HG02678 (cell line): Measurements from ENCODE around the gene DENND4A.
A peak's percentile ranks its signal among the peaks of the same experiment; 100 is the strongest.

ENCODE experiments used
- ATAC-seq: cut with Tn5 transposase; IDR thresholded peaks from one replicate; pipeline ENCODE4 v1.9.1; 2021; ENCODE audit warnings: mild to moderate bottlenecking, moderate library complexity; ENCODE audit not compliant: unreplicated experiment

Gene DENND4A

DNA sequence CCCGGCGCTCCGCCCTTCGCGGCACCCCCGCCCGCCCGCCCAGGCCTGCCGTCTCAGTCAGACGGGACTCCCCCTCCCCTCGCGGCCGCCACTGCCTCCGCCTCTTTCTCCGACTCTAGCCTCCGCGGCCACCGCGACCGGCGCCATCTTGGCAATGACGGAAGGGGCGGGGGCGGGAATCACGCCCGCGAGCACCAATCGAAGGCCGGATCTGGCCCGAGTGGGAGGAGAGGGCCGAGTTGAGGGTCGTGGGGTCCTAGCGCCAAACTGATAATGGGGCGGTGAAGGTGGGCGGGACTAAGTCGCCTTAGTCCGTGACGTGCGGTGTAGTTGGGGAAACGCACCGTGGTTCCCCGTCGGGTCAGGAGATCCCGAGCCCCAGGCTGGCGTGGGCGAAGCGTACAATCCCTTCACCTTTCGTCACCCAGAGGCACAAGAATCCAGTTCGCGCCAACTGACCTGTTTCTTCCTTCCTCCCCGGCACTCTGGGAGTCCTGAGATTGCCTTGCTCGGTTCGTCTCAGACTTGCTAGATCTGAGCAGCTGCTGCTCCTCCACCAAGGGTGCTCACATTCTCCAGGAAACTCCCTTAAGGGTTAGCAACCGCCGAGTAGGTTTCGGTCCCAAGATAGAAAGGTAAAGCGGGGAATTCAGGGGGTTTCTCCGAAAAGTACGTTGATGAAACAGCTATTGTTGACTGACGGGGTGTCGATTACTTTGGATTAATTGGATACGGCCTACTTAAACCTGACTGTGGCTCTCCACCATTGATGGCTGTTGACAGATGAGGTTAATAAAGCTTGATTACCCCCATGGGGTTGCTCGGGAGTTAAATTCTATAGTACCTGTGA, at the start of gene DENND4A:
Gene DENND4A, minus strand, starts transcription at position 156 of the 850 bp plus-strand sequence. CDS start 35,843 bp downstream, outside the sequence.
- ATAC-seq: peak; percentile 78

DNA sequence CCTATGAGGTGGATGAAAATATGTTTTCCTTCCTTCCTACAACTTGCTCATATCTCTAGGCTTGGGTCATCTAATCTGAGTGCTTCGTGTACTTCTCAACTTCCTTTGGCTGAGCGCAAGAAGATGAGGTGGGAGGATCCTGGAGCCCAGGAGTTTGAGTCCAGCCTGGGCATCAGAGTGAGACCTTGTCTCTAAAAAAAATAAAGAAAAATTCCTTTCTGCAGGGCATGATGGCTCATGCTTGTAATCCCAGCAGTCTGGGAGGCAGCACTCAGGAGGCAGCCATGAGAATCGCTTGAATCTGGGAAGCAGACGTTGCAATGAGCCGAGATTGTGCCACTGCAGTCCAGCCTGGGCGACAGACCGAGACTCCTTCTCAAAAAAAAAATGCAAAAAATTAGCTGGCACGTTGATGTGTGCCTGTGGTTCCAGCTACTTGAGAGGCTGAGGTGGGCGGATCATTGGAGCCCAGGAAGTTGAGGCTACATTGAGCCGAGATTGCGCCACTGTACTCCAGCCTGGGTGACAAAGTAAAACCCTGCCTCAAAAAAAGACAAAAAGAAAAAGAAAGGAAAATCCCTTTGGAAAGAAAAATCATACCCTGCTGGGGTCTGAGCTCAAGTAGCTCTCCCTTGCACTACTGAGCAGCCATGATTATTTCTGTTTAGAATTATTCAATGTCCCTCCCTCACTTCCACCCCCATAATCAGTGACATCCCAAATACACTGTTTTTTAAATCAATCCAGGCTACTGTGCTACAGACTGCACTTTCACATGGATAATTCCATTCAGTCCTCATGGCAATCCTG, 49.2 kb upstream of the DENND4A start:
- no peak for ATAC-seq

DNA sequence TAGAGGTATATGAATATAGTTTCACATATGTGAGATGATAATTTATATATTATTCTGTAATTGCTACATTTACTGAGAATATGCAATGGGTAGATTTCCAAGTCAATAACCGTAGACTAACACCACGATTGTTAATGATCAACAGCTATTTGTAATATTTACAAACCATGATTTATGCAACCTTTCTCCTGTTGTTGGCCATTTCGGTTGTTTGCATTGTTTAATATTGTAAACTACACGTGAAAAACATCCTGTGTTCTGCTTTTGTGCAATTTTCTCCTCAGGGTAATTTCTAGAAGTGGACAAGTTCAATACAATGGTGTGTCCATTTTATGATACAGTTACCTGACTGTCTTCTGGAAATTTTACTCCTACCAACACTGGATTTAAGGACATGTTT, 47.9 kb upstream of the DENND4A start:
- no peak for ATAC-seq

DNA sequence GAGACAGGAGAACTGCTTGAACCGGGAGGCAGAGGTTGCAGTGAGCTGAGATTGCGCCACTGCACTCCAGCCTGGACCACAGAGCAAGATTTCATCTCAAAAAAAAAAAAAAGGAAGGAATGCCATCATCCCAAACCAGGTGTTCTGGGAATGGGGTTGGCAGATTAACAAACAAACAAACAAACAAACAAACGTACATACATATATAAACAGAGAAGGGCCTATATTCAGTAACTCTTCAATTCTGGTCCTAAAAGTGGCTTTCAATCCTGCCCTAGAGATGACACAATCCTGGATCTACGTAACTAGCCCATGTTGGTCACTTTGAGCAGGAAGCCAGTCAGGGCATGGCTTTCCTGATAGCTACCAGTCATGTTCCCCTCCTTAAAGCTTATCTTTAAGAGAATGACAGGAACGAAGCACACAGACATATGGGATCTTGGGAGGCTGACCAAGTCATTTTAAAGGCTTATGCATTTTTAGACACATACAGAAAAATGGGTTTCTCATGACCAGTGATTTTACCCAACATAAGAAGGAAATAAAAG, 47.3 kb upstream of the DENND4A start:
- ATAC-seq: no peak

DNA sequence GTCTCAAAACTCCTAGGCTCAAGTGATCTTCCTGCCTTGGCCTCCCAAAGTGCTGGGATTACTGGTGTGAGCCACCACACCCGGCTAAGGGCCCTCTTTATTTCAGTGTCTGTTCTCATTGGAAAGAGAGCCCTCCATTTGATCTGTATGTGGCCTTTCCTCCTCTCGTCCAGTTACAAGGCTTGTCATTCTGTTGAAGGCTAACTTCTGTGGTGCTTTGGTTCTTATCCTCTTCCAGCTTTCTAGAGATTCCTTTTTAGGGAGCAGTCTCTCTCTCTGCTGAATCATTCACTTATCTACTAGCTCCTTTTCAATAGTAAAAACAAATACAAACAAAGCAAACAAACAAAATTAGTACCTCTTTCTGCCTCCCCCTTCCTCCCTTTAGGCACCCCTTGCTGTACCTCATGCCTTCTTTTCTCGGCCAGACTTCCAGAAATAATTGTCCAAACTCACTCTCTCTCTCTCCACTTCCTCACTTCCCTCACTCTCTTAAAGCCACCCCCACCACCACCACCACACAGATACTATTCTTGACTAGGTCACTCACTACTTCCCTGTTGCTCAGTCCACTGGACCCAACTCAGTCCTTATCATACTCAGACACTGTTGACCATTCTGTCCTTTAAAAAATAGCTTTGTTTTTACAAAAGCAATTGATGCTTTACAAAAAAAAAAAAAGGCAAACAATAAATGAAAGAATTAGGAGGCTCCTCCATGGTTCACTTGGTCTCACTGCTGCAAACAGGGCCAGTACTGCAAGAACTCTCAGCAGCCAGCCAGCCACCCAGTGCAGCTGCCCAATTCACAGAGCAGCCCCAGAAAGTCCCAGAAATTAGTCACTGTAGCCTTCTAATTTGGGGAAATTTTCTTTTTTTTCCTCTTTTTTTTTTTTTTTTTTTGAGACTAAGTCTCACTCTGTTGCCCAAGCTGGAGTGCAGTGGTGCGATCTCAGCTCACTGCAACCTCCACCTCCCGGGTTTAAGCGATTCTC, 45.5 kb upstream of the DENND4A start:
- no peak for ATAC-seq

DNA sequence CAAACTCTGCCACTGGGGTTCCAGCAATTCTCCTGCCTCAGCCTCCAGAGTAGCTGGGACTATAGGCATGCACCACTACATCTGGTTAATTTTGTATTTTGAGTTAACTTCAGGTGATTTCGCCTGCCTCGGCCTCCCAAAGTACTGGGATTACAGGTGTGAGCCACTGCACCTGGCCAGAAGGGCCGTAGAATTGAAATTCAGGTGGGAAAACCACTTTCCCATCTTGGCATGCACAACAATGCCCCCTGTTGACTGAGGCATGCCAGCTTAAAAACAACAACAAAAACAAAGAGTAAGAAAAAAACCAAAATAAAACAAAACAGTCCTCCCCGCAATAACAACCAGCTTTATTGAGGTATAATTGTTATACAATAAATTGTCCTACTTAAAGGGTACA, 44.6 kb upstream of the DENND4A start:
- ATAC-seq: no peak

DNA sequence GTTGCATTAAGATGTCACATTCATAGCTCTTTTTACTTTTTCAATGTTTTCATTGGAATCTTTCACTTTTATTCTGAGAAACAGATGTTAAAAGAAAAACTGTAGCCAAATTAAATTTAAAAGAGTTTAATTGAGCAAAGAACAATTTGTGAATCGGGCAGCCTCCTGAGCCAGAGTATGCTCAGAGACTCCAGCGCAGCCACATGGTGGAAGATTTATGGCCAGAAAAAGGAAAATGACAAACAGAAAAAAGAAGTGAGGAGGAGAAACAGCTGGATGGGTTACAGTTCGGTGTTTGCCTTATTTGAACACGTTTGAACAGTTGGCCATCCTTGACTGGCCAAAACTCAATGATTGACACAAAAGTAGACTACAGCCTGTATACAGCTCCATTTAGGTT, 43.4 kb upstream of the DENND4A start:
- ATAC-seq: no peak

DNA sequence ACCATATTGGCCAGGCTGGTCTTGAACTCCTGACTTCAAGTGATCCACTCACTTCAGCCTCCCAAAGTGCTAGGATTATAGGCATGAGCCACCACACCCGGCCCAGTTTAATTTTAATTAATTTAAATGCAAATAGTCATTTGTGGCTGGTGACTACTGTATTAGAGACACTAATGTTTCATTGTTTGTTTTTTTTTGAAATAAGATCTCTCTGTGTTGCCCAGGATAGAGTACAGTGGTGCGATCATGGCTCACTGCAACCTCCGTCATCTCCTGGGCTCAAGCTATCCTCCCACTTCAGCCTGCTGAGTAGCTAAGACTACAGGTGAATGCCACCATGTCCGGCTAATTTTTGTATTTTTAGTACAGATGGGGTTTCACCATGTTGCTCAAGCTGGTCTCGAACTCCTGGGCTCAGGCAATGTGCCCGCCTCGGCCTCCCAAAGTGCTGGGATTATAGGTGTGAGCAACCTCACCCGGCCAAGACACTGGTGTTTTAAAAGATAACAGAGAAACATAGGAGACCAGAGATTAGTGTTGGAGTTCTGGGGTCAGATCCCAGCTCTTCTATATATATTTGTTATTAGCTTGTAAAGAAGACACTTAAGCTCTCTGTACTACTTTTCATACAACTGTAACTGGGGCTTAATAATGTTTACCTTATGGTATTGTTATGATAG, 42.6 kb upstream of the DENND4A start:
- ATAC-seq: no peak

DNA sequence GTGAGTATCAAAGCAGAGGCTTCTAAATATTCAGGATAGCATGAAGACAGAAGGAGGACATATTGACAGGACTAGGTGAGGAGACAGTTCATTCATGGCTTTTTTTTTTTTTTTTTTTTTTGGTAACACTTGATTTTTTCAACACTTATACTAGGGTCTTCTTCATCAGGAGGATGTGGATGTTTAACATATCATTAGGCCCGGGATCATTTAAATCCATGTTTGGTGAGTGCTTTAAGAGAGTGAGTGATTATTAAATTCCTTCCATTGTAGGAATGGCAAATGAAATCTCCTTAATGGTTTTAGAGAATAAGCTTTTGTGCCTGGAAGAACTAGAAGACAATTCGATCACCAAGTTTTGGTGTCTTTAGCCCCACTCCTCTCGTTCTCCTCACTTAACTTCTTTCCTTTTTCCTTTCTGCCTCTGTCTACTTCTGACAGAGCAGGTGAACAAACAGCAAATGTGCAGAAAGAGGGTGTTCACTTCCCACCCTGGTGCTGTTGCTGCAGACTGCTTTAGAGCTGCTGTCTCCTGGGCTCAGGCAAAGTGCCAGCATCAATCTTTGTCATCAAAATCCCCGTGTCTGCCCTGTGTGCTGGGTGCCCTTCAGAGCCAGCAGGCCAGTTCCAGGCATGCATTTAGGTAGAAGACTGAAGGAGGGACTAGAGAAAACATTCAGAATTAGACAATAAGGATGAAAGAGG, 41.6 kb upstream of the DENND4A start:
- ATAC-seq: no peak

DNA sequence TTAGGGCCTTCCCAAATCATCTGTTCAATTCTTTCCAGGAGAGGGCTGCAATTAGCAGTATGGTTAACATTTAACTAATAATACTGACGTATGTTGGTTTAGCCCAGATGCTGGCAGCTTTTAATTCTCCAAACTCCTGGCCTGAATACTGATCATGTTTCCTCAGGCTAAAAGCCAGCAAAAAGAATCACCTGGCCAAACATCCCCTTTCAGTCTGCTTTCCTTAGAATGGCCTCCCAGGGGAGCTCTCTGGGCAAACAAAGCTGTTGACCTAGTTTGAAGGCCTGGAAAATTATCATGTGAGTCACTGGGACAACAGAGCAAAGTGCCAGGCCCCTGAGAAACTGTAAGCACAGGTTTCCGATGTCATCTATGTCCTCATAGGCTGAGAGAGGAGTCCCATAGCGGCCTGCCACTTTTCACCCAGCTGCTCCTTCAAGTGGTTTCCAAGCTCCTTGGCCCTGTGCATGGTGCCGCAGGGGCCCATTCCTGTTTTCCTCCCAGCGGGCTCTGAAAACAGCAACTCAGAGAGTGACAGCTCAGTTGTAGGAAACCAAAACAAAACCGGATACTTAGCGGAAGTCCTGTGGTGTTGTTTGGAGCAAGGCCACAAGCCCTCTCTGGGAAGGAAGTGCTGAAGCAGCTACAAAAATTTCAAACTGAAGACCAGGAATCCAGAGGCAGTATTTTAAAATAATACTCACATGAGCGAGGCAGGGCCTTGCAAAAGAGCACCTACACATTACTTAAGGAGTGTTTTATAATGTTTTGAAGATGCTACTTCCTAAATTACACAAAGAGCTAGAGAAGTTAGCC, 40.7 kb upstream of the DENND4A start:
- ATAC-seq: no peak

DNA sequence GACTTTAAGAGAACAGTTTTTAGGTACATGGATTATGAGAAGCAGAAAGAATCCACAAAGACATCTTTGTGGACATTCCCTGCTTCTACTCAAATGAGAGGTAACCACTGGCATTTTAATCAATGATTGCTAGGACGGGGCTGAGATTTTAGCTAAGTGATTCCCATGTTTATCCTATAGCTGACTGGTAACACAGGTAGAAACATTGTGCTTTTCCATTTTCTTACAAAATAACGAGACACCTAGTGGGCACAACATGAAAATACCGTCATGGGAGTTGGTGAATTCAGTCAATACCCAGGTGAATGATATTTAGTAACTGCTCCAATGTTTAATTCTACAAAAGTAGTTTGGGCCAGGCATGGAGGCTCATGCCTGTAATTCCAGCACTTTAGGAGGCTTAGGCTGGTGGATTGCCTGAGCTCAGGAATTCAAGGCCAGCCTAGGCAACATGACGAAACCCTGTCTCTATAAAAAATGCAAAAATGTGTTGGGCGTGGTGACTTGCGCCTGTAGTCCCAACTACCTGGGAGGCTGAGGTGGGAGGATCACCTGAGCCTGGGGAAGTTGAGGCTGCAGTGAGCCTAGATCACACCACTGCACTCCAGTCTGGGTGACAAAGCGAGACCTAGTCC, 37.2 kb upstream of the DENND4A start:
- ATAC-seq: no peak

DNA sequence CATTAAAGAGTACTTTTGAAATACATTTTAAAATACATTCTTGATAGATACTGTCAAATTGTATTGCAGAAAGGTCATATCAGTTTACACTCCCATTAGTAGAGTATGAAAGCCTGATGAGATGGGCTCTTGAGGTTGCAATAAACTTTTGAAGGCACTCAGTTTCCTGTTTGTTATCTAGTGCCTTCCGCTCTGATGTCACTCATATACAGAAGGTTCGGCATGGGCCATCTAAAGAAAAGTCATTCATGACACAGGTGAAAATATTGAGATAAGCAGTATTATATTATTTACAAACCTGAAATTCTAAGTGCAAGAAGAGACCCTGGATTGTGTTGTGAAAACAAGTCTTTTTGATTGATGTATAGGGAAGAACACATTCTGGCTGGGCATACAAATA, 36.5 kb upstream of the DENND4A start:
- ATAC-seq: no peak

DNA sequence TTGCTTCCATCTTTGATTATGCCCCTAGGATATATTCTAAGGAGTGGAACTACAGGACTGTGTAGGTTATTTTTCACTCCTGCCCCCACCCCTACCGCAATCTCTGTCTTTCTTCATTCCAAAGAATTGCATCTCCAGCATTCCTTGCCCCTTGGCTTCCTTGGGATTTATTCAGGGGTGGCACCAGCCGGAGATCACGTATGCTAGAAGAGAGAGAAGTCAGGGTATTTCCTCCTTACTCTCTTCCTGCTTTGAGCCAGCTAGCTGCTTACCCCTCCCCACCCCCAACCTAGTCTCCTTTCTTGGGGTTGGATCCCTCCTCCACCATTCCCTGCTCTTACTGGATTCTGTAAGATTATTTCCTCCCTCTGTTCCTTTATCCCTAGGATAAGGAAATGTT, 35.0 kb upstream of the DENND4A start:
- no peak for ATAC-seq

DNA sequence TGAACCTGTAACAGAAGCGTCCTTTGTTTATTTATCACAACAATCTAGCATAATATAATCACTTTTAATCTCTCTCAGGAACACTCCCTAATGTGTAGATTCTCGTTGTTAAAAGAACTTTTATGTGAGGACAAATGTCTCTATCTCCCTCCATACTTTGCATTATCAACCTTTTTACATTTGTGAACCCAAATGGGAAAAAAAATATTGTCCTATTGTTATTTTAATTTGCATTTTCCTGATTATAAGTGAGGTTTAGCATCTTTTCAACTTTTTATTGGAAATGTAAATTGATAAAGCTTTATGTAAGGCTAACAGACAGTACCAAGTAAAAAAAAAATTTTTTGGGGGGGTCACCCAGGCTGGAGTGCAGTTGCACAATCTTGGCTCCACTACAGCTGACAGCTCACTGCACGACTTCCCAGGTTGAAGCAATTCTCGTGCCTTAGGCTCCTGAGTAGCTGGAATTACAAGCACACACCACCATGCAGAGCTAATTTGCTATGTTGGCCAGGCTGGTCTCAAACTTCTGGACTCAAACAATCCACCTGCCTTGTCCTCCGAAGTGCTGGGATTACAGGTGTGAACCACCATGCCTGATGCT, 33.0 kb upstream of the DENND4A start:
- ATAC-seq: no peak

DNA sequence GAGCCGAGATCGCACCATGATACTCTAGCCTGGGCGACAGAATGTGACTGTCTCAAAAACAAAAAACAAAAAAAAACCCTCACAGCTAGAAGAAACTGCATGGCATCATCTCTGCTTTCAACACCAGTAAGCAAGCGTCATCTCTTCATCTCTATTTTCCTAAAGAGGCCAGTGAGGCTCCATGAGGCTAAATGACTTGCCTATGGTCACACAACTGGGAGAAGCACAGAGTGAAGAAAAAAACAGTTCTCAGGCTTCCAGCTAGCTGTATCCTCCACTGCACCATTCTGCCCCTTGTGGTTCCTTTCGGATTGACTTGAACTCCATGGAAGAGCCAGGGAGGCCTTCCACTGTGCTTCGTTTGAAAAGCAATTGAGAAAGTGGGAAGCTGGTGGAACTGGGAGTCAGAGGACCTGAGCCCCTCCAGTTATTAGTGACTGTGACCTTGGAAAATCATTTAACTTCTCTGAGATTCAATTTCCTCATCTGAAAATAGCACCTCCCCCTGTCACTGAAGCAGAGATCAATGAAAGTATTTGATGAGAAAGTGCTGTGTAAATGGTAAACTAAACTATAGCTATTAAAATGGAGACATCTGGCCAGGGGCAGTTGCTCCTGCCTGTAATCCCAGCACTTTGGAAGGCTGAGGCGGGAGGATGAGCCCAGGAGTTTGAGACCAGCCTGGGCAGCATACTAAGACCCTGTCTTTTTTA, 32.1 kb upstream of the DENND4A start:
- no peak for ATAC-seq

DNA sequence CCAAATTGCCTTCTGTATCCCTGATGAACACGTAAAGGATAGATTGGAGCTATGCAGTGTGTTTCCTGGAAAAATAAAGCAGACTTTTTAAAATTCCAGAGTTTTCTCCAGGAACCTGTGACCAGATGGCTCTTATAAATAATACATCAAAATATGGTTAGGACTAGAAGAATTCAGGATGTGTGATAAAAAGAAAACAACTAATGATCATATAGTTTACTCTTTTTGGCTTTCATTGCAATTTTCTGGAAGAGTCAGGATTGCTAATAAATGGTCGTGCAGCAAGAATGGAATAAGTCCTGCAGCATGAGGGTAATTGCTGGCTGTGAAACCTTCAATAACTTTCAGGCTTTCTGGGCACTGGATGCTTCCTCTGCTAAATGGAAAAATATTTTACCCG, 30.2 kb upstream of the DENND4A start:
- no peak for ATAC-seq

DNA sequence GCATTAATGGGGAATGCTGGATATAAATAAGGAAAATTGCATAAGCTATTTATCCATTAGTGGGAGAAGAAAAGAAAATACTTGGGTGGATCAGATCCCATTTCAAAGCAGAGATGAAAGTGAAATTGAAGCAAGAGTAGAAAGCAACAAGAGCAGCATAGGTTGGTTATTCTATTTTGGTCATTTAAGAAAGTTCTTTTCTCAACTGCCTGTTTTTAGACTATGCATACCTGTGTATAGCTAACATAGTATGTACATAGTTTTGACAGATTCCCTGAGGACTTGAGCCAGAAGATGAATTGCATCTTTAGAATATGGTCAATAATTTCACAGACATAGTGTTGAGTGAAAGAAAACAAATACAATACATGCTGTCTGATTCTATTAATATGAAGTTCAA, 29.0 kb upstream of the DENND4A start:
- no peak for ATAC-seq
